SH-SY5Y (cell line): ENCODE data around the gene RNF26.

Experiments used
- GATA2 ChIP-seq: IDR thresholded peaks from 2 replicates; pipeline ENCODE4 v1.6.1; 2011; ENCODE audit warnings: mild to moderate bottlenecking, low read depth, low read length
- GATA3 ChIP-seq: IDR thresholded peaks from 2 replicates; pipeline ENCODE4 v1.6.1; 2011; ENCODE audit warnings: low read depth, mild to moderate bottlenecking, low read length, moderate library complexity

GRCh38 chr11:119365071-119365591 lies 30.8 kb downstream of the RNF26 start:
- no peak for TF ChIP-seq GATA2
- TF ChIP-seq GATA3: no peak
